ENCODE measurements around the gene CNOT4.
A peak's percentile ranks its signal among the peaks of the same experiment; 100 is the strongest.

CNOT4 gene, protein sequence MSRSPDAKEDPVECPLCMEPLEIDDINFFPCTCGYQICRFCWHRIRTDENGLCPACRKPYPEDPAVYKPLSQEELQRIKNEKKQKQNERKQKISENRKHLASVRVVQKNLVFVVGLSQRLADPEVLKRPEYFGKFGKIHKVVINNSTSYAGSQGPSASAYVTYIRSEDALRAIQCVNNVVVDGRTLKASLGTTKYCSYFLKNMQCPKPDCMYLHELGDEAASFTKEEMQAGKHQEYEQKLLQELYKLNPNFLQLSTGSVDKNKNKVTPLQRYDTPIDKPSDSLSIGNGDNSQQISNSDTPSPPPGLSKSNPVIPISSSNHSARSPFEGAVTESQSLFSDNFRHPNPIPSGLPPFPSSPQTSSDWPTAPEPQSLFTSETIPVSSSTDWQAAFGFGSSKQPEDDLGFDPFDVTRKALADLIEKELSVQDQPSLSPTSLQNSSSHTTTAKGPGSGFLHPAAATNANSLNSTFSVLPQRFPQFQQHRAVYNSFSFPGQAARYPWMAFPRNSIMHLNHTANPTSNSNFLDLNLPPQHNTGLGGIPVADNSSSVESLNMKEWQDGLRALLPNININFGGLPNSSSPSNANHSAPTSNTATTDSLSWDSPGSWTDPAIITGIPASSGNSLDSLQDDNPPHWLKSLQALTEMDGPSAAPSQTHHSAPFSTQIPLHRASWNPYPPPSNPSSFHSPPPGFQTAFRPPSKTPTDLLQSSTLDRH

DNA sequence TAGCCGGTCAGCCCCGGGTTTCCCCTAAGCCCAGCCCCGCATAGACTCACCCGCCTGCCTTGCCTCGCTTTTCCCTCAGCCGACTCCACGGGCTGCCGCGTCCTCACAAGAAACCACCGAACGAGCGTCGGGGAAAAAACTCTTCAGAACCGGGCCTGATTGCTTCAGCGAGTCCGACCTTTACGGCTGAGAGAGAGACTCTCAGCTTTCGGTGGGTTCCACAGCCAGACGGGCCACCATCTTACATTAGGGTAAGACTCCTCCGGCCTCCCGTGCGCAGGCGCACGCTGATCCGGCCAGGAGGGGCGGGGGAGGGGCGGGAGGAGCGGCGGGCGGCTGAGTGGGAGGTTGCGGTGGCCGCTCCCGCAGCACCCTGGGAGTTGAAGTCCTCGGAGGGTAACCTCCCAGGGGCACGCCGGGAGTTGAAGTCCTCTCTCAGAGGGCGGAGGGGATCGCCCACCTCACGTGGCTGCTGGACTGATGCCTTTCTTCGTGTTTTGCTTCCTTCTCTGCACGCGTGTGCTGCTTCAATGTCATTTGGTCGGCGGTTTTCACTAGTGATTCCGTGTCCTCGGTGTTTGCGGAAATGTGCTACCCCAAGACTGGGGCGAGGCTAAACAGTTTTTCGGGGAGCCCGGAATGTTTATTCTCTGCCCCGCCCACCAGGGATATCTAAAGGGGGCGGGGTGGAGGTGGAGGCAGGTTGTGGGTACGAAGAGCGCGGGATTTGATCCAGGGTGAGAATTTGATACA, at the start of gene CNOT4:
Gene CNOT4, minus strand, starts transcription at position 264 of the 753 bp plus-strand sequence. CDS start 71,771 bp downstream, outside the sequence.
- in situ Hi-C loops (cut with HindIII; ENCODE audit: low pct_ligation_motif_present, low pct_unique_long_range_greater_than_20kb, low sequenced_read_pairs) = no loop called here
- DNase-seq = peak; percentile 99

DNA sequence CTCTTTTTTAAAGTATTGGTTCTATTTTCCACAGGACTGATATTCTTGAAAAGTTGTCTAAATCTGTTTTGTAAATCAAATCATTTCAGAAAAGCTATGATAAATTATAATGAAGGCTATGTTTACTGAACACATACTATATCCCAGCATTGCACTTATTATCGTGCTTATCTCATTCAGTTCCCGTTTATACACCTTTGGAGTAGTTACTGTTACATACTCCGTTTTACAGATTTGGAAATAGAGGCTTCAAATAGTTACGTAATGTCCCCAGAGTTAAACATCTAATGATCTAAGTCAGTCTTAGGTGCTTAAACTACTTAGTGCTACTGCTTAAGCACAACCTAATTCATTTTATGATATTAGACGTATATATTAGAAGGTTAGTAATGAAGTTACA, 49.0 kb upstream of the CNOT4 start:
- DNase-seq = no peak
- in situ Hi-C loops (cut with HindIII; ENCODE audit: low pct_ligation_motif_present, low pct_unique_long_range_greater_than_20kb, low sequenced_read_pairs) = no loop called here

DNA sequence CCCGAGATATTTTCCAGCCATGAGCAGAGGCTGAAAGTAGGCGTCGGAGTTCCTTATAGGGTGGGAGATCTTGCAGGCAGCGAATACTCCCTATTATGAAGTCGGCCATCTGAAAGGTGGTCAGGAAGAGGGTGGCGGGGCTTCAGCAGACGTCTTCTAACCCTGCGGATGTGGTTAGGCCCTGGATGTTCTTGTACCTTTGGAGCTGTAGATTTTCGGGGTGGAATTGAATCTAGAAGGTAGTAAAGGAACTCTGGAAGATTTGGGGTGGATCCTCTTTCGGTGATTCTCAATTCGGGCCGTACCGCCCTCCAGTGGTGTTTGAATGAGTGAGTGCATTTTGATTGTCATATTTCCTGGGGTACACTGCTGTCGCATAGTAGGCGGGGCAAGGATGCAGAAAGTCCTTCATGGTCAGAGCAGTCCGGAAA, 48.5 kb upstream of the CNOT4 start:
- DNase-seq = peak; percentile 74
- in situ Hi-C loops (cut with HindIII; ENCODE audit: low pct_ligation_motif_present, low pct_unique_long_range_greater_than_20kb, low sequenced_read_pairs) = no loop called here

DNA sequence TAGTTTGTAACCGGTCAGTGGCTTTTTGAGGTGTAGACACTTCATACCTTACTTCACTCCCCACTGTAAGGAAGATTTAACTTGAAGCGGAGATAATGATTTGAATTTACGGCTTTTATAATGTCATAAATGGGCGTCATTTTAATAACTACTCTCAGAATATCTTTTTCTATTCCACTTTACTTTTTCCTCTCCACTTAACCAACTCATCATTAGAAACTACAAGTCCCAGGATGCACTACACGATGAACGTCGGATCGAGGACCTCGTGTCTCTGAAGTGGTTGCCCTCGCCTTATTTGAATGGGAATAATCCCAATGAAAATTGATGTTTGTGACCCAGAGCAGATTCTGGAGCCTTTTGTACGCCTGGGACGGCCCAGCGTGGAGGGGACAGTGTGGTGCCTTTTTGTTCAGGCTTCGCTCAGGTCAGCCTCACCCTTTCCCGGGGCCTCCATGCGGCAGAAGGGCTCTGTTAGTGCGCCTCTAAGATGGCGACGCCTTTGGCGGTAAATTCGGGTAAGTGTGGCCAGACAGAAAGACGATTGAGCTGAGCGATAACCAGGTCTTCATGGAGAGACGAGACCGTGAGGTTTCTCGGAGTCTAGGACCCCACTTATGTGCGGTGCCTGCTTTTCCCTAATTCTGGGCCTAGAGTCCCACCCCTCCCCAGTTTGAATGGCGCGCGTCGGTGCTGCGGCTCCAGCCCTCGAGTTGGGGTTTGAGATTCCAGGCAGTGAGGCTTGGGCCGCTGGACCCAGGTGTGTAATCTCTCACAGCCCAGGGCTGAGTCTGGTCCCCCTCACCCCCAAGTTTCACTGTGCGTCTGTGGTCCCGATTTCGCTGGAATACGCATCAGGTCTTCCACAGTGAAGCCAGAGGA, 47.8 kb upstream of the CNOT4 start, which contains the start of gene NUP205:
Gene NUP205, plus strand, starts transcription at position 463 of the 882 bp plus-strand sequence. Its CDS starts 28 bp downstream, at position 491.
- in situ Hi-C loops (cut with HindIII; ENCODE audit: low pct_ligation_motif_present, low pct_unique_long_range_greater_than_20kb, low sequenced_read_pairs) = no loop called here
- DNase-seq = peak; percentile 89

DNA sequence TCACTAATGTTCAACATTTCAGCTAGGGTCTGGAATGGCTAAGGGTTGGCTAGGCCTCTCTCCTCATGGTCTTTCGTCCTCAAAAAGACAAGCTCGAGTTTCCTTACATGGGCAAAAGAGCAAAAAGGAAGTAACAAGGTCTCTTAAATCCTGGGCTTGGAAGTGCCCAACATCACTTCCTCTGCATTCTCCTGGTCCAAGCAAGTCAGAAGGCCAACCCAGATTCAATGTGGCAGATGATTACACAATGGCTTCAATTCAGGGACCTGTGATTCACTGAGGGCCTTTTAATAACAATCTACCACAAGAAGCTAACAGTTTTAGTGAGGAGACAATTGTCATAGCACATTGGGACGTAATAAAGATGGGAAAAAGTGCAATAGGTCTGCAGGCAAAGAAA, 43.4 kb upstream of the CNOT4 start:
- DNase-seq = no peak
- in situ Hi-C loops (cut with HindIII; ENCODE audit: low pct_ligation_motif_present, low pct_unique_long_range_greater_than_20kb, low sequenced_read_pairs) = no loop called here

DNA sequence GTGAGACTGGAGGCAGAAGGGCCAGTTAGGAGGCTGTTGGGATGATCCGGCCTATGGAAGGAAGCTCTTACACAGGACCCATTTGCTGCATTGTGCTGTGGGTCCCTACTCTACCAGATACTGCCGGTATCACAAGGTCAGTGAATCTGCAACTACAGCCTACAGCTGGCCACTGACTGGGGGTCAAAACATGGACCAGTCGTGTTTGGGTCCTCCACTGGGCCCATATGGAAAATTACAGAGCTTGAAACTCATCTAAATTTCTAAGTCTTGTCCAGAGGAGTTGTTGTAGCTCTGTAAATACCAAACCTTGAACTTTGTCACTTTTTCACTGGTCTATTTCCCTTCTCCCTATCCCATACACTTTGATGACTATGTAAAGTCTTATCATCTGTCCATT, 42.2 kb upstream of the CNOT4 start:
- no peak for DNase-seq
- in situ Hi-C loops (cut with HindIII; ENCODE audit: low pct_ligation_motif_present, low pct_unique_long_range_greater_than_20kb, low sequenced_read_pairs) = no loop called here

DNA sequence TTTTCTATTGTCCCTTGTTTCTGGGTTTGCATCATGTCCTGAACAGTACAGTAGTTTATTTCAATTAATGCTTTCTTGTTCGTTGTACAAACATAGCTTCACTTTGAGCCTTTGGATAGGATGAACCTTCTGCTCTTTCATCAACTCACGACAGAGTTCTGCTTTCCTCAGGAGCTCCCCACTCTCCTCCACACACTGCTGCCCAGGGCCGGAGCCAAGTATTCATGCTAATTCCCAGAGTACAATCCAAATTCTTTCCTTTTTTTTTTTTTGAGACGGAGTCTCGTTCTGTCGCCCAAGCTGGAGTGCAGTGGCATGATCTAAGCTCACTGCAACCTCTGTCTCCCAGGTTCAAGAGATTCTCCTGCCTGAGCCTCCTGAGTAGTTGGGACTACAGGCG, 40.3 kb upstream of the CNOT4 start:
- DNase-seq = no peak
- in situ Hi-C loops (cut with HindIII; ENCODE audit: low pct_ligation_motif_present, low pct_unique_long_range_greater_than_20kb, low sequenced_read_pairs) = no loop called here

DNA sequence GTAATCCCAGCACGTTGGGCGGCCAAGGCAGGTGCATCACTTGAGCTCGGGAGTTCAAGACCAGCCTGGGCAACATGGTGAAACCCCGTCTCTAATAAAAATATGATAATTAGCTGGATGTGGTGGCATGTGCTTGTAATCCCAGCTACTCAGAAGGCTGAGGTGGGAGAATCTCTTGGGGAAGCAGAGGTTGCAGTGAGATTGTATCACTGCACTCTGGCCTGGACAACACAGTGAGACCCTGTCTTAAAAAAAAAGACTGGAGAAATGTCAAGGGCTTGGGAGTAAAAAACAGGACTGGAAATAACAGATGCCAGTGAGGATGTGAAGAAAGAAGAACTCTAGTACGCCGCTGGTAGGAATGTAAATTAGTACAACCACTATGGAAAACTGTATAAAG, 31.1 kb upstream of the CNOT4 start:
- in situ Hi-C loops (cut with HindIII; ENCODE audit: low pct_ligation_motif_present, low pct_unique_long_range_greater_than_20kb, low sequenced_read_pairs) = no loop called here

DNA sequence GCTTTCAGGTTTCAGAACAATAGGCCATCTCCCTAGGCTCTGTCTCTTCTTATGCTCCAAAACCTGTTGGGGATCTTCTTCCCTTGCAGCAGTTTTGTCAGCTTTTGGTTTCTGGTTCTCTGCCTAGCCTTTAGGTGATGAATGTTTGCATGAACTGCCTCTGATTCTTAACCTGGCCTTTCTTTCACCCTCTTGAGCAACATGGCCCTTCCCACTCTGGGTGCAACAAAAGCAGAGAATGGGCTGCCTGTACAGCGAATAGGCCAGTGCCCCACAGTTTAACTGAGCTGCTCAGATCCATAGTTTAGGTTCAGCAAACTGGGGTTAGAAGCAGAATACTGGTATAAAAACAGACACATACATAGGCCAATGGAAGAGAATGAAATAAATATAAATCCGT, 29.7 kb upstream of the CNOT4 start:
- in situ Hi-C loops (cut with HindIII; ENCODE audit: low pct_ligation_motif_present, low pct_unique_long_range_greater_than_20kb, low sequenced_read_pairs) = no loop called here

More for the DNA sequence above, 31.1 kb upstream of the CNOT4 start:
- DNase-seq = no peak

DNA sequence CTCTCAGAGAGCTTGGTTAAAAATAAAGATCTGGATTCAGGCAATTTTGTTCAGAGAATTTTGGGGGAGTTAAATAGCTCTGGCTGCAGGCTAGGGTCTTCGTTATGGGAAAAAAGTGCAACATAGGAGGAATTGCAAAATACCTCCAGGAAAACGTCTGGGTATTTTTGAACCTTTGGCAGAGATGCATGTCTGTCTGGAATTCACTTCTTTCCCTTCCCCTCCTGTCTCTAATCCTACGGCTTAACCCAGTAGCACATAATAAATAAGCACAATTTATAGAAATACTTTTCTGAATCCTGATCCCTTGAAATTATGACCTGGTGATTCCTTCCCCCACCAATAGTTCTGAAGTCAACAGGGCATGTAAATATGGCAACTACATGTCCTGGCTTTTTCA, 28.5 kb upstream of the CNOT4 start:
- in situ Hi-C loops (cut with HindIII; ENCODE audit: low pct_ligation_motif_present, low pct_unique_long_range_greater_than_20kb, low sequenced_read_pairs) = no loop called here
- DNase-seq = no peak

More for the DNA sequence above, 29.7 kb upstream of the CNOT4 start:
- no peak for DNase-seq

DNA sequence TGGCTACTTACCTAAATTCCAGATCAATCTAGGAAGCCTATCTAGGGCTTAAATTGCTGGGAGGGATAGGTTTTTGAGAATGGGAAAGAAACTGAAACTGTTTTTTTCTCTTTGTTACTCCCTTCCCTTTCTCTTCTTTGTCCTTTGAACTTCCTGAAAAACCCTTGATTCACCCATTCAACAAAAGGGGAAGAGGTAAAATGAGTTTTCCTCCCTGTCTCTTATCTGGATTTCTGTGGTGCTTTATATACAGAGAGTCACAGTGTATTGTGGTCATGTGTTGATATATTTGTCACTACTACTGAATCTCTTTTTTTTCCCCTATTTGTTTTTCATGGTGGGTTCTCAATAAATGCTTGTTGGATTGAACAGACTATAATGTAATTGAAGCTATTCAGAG, 28.0 kb upstream of the CNOT4 start:
- no peak for DNase-seq
- in situ Hi-C loops (cut with HindIII; ENCODE audit: low pct_ligation_motif_present, low pct_unique_long_range_greater_than_20kb, low sequenced_read_pairs) = no loop called here

DNA sequence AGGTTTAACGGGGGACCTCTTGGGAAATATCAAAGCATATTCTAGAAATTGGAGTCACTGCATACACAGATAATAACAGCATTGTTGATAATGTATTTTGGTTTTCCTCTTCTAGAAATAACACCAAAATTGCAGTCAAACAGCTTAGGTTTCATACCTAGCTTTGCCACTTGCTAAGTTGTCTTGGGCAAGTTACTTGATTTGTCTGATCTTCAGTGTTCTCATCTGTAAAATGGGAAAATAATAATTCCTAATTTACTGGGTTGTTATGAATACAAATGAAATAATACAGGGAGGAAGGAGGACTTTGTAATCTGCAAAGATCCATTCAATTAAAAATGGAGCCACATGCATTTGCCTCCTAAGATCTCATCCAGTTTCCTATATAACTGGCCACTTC, 27.6 kb upstream of the CNOT4 start:
- no peak for DNase-seq
- in situ Hi-C loops (cut with HindIII; ENCODE audit: low pct_ligation_motif_present, low pct_unique_long_range_greater_than_20kb, low sequenced_read_pairs) = no loop called here

DNA sequence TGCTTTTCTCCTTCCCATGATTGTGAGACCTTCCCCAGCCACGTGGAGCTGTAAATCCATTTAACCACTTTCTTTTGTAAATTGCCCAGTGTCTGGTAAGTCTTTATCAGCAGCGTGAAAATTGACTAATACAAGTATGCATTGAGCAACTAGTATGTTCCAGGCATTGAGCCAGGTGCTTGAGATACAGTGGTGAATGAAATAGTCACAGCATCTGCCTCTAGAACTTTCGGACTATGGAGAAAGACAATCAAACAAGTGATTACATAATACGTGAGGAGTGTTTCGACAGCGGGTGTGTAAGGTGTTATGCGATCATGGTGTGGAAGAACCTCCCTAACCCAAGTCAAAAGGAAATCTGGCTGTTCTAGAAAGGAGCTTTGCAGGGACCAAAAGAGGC, 26.2 kb upstream of the CNOT4 start:
- no peak for DNase-seq
- in situ Hi-C loops (cut with HindIII; ENCODE audit: low pct_ligation_motif_present, low pct_unique_long_range_greater_than_20kb, low sequenced_read_pairs) = no loop called here

DNA sequence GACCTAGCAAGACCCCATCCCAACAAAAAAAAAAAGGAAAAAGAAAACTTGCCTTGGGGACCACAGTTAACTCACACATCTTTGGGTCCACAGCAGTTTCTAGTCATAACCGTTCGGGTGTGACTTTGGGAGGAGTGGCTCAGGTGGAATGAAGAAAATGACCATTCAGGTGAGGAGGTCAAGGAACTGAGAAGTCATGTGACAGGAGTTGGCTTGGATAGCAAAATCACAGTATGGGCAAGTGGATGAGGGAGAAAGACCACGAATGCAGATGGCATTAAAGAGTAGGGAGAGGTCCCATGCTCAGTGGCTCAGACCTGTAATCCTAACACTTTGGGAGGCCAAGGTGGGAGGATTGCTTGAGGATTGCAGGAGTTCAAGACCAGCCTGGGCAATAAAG, 17.1 kb upstream of the CNOT4 start:
- in situ Hi-C loops (cut with HindIII; ENCODE audit: low pct_ligation_motif_present, low pct_unique_long_range_greater_than_20kb, low sequenced_read_pairs) = no loop called here

DNA sequence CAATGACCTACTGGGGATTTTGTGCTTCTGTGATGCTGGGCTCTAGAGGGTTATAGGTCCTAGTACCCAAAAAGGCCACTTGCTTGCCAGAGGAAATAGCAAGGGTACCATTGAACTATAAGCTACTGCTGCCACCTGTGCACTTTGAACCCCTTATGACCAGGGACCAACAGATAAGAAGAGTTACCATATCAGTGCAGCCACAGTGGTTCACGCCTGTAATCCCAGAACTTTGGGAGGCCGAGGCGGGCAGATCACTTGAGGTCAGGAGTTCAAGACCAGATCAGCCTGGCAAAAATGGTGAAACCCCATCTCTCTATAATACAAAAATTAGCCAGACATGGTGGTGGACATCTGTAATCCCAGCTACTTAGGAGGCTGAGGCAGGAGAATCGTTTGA, 15.5 kb upstream of the CNOT4 start:
- DNase-seq = no peak
- in situ Hi-C loops (cut with HindIII; ENCODE audit: low pct_ligation_motif_present, low pct_unique_long_range_greater_than_20kb, low sequenced_read_pairs) = no loop called here

More for the DNA sequence above, 17.1 kb upstream of the CNOT4 start:
- DNase-seq = no peak

DNA sequence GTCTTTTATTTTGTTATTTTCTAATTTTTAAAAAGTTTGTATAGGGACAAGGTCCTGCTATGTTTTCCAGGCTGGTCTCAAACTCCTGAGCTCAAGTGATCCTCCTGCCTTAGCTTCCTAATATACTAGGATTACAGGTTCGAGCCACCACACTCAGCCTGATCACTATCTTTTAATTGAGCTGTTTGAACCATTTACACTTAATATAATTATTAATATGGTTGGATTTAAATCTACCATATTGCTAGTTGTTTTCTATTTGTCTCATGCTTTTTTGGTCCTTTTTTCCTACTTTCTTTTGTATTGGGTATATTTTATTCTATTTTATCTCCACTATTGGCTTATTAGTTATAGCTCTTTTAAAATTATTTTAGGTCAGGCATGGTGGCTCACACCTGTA, 13.2 kb upstream of the CNOT4 start:
- DNase-seq = no peak

DNA sequence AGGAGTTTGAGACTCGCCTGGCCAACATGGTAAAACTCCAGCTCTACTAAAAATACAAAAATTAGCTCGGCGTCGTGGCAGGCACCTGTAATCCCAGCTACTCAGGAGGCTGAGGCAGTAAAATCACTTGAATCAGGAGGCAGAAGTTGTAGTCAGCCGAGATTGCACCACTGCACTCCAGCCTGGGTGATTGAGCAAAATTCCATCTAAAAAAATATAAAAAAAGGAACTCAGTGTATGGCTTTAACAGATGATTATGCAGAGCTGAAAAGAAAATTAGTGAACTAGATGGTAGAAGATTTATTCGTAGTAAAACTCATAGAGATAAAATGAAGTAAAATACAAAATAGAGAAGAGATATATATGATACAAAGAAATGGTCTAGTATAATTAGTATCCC, 12.6 kb upstream of the CNOT4 start:
- in situ Hi-C loops (cut with HindIII; ENCODE audit: low pct_ligation_motif_present, low pct_unique_long_range_greater_than_20kb, low sequenced_read_pairs) = no loop called here
- no peak for DNase-seq

More for the DNA sequence above, 13.2 kb upstream of the CNOT4 start:
- in situ Hi-C loops (cut with HindIII; ENCODE audit: low pct_ligation_motif_present, low pct_unique_long_range_greater_than_20kb, low sequenced_read_pairs) = no loop called here

DNA sequence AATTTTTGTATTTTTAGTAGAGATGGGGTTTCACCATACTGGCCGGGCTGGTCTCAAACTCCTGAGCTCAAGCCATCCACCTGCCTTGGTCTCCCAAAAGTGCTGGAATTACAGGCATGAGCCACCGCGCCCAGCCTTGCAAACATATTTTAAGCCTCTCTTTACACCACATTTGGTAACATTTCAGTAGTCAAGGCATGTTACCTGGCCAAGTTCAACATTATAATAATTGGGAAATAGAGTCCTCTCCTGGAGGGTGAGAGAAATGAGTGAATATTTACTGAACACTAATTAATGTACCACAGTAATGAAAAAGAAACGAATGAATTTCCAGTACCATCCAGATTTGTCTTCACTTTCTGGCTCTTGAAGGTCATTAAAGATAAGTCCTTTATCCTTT, 10.0 kb upstream of the CNOT4 start:
- DNase-seq = no peak
- in situ Hi-C loops (cut with HindIII; ENCODE audit: low pct_ligation_motif_present, low pct_unique_long_range_greater_than_20kb, low sequenced_read_pairs) = no loop called here
